Stimulated activated CD4-positive, alpha-beta T cell treated with anti-CD3 and anti-CD28 coated beads, Interleukin-4, amount 100 ng/mL, for 1 hour (primary cell): ENCODE results near the gene UBXN7.
"Not testable (repeated sequence)": the region's sequence is repeated elsewhere in the genome, so short reads cannot be mapped to it uniquely, and the experiment has no call there.

Experiments used
- DNase-seq: peaks from one replicate; pipeline ENCODE4 v3.0.0-alpha.2; 2020

UBXN7 gene

GRCh38 chr3:196314597-196314996 is 117.6 kb downstream of the UBXN7 start:
- no peak for DNase-seq

- DNase-seq: not testable (repeated sequence)
Observed at GRCh38 chr3:196314086-196314485, 118.1 kb downstream of the UBXN7 start.

GRCh38 chr3:196302960-196303359 is 129.3 kb downstream of the UBXN7 start:
- not testable (repeated sequence) for DNase-seq

- DNase-seq: not testable (repeated sequence)
Observed at GRCh38 chr3:196302551-196302950, 129.7 kb downstream of the UBXN7 start.

GRCh38 chr3:196298521-196298920 is 133.7 kb downstream of the UBXN7 start:
- DNase-seq: no peak
